Esophagus muscularis mucosa (tissue), 4 donors: ENCODE measurements around the gene GDA. TPM values are rescaled to one million over a fixed set of nuclear protein-coding genes. Genes with fewer than 3 reads are reported as not detected.

ENCODE experiments used
- DNase-seq: peaks from one replicate; pipeline ENCODE4 v3.0.0-alpha.2; 2017; ENCODE audit errors: extremely low spot score
- H3K27ac ChIP-seq, 4 donors: fragments of 200-600 bp; sonication (generic); replicated peaks in 1 of 4; 1 replicate in 3 of 4; 2 replicates in 1 of 4; pipeline ENCODE4 v1.5.1; 2016 to 2019; ENCODE audit warnings: mild to moderate bottlenecking in 1 of 4
- H3K27me3 ChIP-seq, 4 donors: fragments of 200-600 bp; sonication (generic); one replicate each; pipeline versions ENCODE4 v1.5.1 to v1.6.0; 2016 to 2019
- H3K36me3 ChIP-seq, 4 donors: fragments of 200-600 bp; sonication (generic); one replicate each; pipeline ENCODE4 v1.5.1; 2016 to 2019
- H3K4me1 ChIP-seq, 4 donors: fragments of 200-600 bp; sonication (generic); one replicate each; pipeline ENCODE4 v1.5.1; 2016 to 2019
- H3K4me3 ChIP-seq, 4 donors: fragments of 200-600 bp; sonication (generic); 1 replicate in 2 of 4; 2 replicates in 2 of 4; pipeline ENCODE4 v1.5.1; 2016 to 2019; ENCODE audit warnings: mild to moderate bottlenecking in 4 of 4, moderate library complexity in 1 of 4
- H3K9me3 ChIP-seq, 4 donors: fragments of 200-600 bp; sonication (generic); 1 replicate in 3 of 4; 2 replicates in 1 of 4; pipeline ENCODE4 v1.5.1; 2016 to 2019
- EP300 ChIP-seq: sonication (generic); formaldehyde crosslinking; IDR thresholded peaks from one replicate; pipeline ENCODE4 v1.6.1; 2017; ENCODE audit warnings: antibody characterized with exemption
- POLR2A ChIP-seq: fragments of 450-650 bp; IDR thresholded peaks from one replicate; pipeline ENCODE4 v1.6.1; 2017; ENCODE audit warnings: antibody characterized with exemption, moderate library complexity, mild to moderate bottlenecking, low read depth
- POLR2AphosphoS5 ChIP-seq, 2 donors: sonication (generic); formaldehyde crosslinking; IDR thresholded peaks; one replicate each; pipeline ENCODE4 v1.6.1; 2017; ENCODE audit warnings: antibody characterized with exemption in 2 of 2
- WGBS: methylation state at CpG from one replicate; pipeline ENCODE4 v1.1.5; 2018; 5-methylcytosine and 5-hydroxymethylcytosine counted together
- intact Hi-C: fragments of 100-400 bp; cut with DNase I; formaldehyde crosslinking; loops from one replicate; pipeline ENCODE4 v1.15.1; 2023
- total RNA-seq, 4 donors: library from RNA; depleted of rRNA; stranded (reverse); fragments of >200 nt; gene quantifications; one replicate each; pipeline versions ENCODE4 v1.1.0 to v1.2.1, GENCODE V29; 2016
- TF ChIP-seq, protein P1 (sequence below), 3 experiments: fragments of 200-600 bp in 2 of 3; fragments of 450-650 bp in 1 of 3; sonication (generic) in 2 of 3; IDR thresholded peaks; one replicate each; pipeline ENCODE4 v1.5.1; 2017 to 2019; ENCODE audit warnings: antibody characterized with exemption in 3 of 3, mild to moderate bottlenecking in 2 of 3, moderate library complexity in 1 of 3

Gene GDA
- total RNA-seq, 4 donors from 2014 or later: not detected

DNA sequence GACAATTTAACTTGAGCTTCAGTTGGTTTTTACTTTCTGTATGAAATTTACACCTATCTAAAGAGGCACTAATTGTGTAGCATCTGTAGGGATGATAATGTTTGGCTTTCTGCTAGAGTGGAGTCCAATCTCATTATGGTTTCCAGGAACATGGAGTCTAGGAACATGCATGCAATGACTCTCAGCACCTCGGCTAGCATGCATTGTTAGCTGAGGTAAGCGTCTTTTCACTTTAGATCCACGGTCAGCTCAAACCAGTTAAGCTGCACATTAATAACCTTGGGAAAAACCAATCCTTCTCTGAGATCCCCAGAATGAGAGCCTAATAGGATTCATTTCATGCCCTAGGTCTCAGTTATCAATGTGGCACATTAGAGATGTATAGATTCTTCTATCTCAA lies 7.8 kb upstream of the GDA start:
- Histone ChIP-seq H3K4me1 (no peaks in the 10 kb centered on the region), H3K27ac (no peak overlapping the region), H3K27me3 (peaks cover 0 to 10% (median 0%) of the 10 kb centered on the region in 4 donors), H3K4me3 (no peak overlapping the region), H3K36me3 (no peaks in the 10 kb centered on the region), H3K9me3 (no peaks in the 10 kb centered on the region)
- no peak for DNase-seq
- WGBS: 82% methylated on average over 3 of the region's 3 CpGs
- TF ChIP-seq POLR2AphosphoS5 (IDR thresholded peaks at IDR 0.05): no peak
- intact Hi-C loops: no loop called here

DNA sequence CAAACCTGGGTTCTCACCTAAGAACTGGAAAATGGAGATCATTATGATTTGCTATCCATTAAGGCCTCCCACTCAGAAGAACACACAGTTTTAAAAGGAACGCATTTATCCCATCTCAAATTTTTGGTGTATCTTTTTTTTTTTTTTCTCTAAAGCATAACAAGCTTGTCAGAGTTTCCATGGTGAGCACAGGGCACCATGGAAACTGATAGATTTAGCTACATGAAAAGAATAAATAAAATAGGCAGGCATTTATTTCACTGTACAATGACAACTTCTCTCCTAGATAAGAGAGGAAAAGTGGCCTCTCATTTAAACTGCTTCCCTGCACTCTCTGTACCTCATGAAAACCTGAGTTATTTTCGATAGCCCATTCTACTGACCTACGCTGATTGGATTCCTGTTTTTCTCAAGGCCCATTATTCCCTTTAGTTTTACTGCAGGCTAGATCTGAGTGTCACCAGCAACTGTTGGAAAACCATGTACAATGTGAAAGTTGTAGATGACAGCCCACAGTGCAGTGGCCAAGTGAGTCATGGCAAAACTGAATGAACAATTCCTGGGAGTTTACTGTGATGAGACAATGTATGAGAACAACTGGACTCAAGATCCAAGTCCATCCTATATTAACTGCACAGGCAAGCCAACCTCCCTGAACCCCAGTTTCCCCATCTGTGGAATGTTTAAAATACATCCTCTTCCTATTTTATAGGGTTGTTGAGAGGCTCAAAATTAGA lies 4.3 kb upstream of the GDA start:
- Histone ChIP-seq H3K4me1 (peaks cover 0 to 11% (median 8%) of the 10 kb centered on the region in 4 donors), H3K27me3 (peaks cover 0 to 37% (median 12%) of the 10 kb centered on the region in 4 donors), H3K27ac (no peak overlapping the region), H3K9me3 (no peaks in the 10 kb centered on the region), H3K36me3 (no peaks in the 10 kb centered on the region), H3K4me3 (no peak overlapping the region)
- 90% methylated on average over 3 of the region's 3 CpGs for WGBS
- TF ChIP-seq POLR2A (no peak), POLR2AphosphoS5 (IDR thresholded peaks at IDR 0.05) (no peak), EP300 (no peak)
- TF ChIP-seq, protein P1, sequence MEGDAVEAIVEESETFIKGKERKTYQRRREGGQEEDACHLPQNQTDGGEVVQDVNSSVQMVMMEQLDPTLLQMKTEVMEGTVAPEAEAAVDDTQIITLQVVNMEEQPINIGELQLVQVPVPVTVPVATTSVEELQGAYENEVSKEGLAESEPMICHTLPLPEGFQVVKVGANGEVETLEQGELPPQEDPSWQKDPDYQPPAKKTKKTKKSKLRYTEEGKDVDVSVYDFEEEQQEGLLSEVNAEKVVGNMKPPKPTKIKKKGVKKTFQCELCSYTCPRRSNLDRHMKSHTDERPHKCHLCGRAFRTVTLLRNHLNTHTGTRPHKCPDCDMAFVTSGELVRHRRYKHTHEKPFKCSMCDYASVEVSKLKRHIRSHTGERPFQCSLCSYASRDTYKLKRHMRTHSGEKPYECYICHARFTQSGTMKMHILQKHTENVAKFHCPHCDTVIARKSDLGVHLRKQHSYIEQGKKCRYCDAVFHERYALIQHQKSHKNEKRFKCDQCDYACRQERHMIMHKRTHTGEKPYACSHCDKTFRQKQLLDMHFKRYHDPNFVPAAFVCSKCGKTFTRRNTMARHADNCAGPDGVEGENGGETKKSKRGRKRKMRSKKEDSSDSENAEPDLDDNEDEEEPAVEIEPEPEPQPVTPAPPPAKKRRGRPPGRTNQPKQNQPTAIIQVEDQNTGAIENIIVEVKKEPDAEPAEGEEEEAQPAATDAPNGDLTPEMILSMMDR (IDR thresholded peaks at IDR 0.05): no peak
- intact Hi-C loops: no loop called here
- no peak for DNase-seq

DNA sequence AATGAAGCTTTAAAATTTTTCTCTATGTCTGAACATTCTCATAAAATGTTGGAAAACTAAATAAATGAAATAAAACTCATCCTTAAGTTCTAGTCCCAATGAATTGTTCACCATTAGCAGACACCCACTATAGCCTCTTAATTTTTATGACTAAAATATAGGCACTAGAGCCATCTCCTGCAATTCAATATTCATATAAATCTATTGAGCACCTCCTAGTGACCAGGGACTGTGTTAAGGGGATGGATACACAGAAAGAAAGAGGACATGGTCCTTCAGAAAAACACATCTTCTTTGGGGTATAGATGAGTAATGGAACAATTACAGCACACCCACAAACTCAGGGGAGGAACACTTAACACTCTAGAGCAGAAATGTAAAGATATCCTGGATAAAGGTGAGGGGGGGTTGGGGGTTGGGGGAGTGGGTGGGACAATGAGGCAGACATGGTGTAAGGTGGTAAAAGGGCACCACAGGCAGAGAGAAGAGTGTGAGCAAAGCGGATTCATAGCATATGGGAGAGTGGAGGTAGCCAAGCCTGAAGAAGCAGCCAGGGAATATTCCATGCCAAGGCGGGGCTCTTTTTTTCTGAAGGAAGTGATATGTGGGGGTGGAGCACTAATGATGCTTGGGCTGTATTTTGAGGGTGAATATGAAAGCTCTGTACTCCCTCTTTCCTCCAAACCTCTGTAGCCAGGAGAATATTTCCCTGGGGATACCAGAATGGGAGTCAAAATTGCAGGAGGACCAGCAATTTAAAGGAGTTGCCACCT lies 3.3 kb upstream of the GDA start:
- Histone ChIP-seq H3K27ac (no peak overlapping the region), H3K36me3 (no peaks in the 10 kb centered on the region), H3K4me3 (no peak overlapping the region), H3K4me1 (peaks cover 0 to 11% (median 8%) of the 10 kb centered on the region in 4 donors), H3K9me3 (no peaks in the 10 kb centered on the region), H3K27me3 (peaks cover 0 to 45% (median 14%) of the 10 kb centered on the region in 4 donors)
- 94% methylated on average over 2 of the region's 2 CpGs for WGBS
- TF ChIP-seq EP300 (no peak), POLR2A (no peak), POLR2AphosphoS5 (IDR thresholded peaks at IDR 0.05) (no peak)
- TF ChIP-seq, protein P1 (IDR thresholded peaks at IDR 0.05): no peak
- DNase-seq: no peak
- intact Hi-C loops: no loop called here

DNA sequence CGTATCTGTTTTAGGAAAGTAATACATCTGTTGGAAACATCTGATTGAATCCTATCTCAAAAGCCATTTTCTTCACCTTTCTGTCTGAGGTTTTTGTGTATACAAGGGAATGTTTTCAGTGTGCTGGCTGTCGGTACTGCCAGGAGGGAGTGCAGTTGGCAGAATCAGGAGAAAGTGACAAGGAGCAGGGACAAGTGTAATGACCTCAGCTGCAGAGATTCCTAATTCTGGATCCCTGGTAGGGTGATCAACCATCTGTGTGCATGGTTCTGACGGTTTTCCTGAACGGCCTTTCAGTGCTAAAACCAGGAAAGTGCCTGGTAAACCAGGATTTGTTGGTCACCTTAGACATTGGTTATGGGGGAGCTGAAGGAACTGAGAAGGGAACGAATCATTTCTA lies 1.6 kb upstream of the GDA start:
- TF ChIP-seq POLR2AphosphoS5 (IDR thresholded peaks at IDR 0.05) (no peak), POLR2A (no peak), EP300 (no peak)
- TF ChIP-seq, protein P1 (IDR thresholded peaks at IDR 0.05): no peak
- H3K27ac ChIP-seq: no peak overlapping the region
- intact Hi-C loops: no loop called here
- no peak for DNase-seq
- H3K36me3 ChIP-seq: no peaks in the 10 kb centered on the region
- peaks cover 0 to 11% (median 8%) of the 10 kb centered on the region in 4 donors for H3K4me1 ChIP-seq
- 50% methylated on average over 5 of the region's 5 CpGs for WGBS
- peaks cover 0 to 56% (median 14%) of the 10 kb centered on the region in 4 donors for H3K27me3 ChIP-seq
- no peaks in the 10 kb centered on the region for H3K9me3 ChIP-seq
- H3K4me3 ChIP-seq: no peak overlapping the region

DNA sequence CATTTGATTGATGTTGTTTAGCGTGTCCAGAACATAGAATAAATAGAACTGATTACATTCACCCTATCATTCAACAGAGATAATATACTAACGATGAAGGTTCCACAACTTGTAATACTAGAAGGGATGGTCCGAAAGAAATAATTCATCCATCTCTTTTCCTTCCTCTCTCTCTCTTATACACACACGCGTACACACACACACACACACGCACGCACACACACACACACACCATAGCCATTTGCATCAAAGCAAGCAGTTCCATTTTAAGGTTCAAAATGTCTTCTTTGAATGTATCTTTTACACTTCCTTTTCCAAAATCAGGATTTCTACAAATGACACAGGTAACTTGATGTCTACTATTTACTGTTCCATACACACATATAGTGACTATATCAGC lies 887 bp downstream of the GDA start:
- DNase-seq: no peak
- H3K9me3 ChIP-seq: no peaks in the 10 kb centered on the region
- H3K36me3 ChIP-seq: no peaks in the 10 kb centered on the region
- 62% methylated on average over 7 of the region's 7 CpGs for whole genome bisulfite sequencing
- H3K27ac ChIP-seq: no peak overlapping the region
- H3K27me3 ChIP-seq: peaks cover 0 to 53% (median 14%) of the 10 kb centered on the region in 4 donors
- intact Hi-C loops: no loop called here
- no peak overlapping the region for H3K4me3 ChIP-seq
- peaks cover 0 to 11% (median 8%) of the 10 kb centered on the region in 4 donors for H3K4me1 ChIP-seq
- TF ChIP-seq POLR2AphosphoS5 (IDR thresholded peaks at IDR 0.05) (no peak), EP300 (no peak), POLR2A (no peak)
- TF ChIP-seq, protein P1 (IDR thresholded peaks at IDR 0.05): no peak
